ENCODE measurements around the gene LSMEM2. TPM values are rescaled to one million over a fixed set of nuclear protein-coding genes. Genes with fewer than 3 reads are reported as not detected.
A peak's percentile ranks its signal among the peaks of the same experiment; 100 is the strongest.

Gene LSMEM2
- total and polyA plus RNA-seq, 2 of the 8 experiments (the other 6 are each of a cell fraction or from before 2014, with no cell fraction given) = 0.58 to 0.68 TPM

DNA sequence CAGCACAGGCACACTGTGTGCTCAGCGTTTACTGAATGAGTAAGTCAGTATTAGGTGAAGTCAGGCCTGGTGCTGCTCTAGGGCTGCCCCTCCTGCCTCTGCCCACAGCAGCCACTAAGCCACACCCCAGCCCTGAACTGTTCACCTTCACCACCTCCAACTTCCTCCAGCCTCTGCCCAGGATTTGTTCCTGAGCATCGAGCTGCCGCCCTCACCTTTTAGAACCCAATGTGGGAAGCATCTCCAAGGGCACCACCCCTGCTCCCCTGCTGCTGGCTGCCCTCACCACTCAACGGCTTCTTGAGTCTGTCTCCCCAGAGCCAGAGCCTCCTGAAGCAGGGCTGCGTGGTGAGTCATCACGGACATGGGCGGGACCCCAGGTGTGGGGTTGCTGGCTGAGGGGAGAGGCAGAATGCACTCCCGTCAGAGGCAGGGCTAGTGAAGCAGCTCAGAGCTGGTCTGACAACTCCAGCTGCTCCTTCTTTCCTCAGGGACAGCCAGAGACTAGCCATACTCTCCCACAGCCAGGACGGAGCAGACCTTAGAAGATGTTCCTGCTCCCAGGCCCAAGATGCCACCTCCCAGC is 37.9 kb downstream of the LSMEM2 start:
- DNase-seq (ENCODE audit: low read depth in 1 of 2, low spot score in 2 of 2) (no peak), FAIRE-seq (no peak)
- Histone ChIP-seq H3K36me3 (ENCODE audit: control insufficient read depth in 2 of 4, insufficient read depth in 4 of 4, low read length in 3 of 4) (peaks cover 16 to 34% (median 28%) of the 10 kb centered on the region in 4 experiments), H2BK120ac (replicated peaks; ENCODE audit: low read depth, low read length) (no peak overlapping the region), H3K14ac (ENCODE audit: insufficient read length) (no peak overlapping the region), H3K79me1 (ENCODE audit: low read depth, low read length) (peaks cover 20% of the 10 kb centered on the region), H3K9ac (replicated peaks in 1 of 4; ENCODE audit: extremely low read depth in 1 of 4, low read depth in 3 of 4, low read length in 3 of 4) (peak overlapping the region in 1 of 4 experiments; percentile 10; a peak in 1 of 7 replicates), H3K4me3 (ENCODE audit: extremely low read depth in 1 of 4, insufficient read depth in 2 of 4, low read depth in 3 of 4, low read length in 4 of 4) (no peak overlapping the region; a peak in 1 of 8 replicates), H3K4me1 (replicated peaks in 1 of 4; ENCODE audit: control insufficient read depth in 3 of 4, insufficient read depth in 4 of 4, low read length in 3 of 4) (peaks cover 0 to 12% (median 9%) of the 10 kb centered on the region in 4 experiments; a peak in 6 of 7 replicates), H3K56ac (replicated peaks; ENCODE audit: insufficient read length, low read depth, low read length) (no peak overlapping the region), H4K91ac (replicated peaks; ENCODE audit: insufficient read length, low read length) (no peak overlapping the region), H3K27ac (ENCODE audit: low read depth, low read length) (no peak overlapping the region), H3K4me2 (ENCODE audit: insufficient read depth in 1 of 2, low read depth in 2 of 2, low read length in 2 of 2) (no peak overlapping the region; a peak in 1 of 4 replicates), H4K20me1 (replicated peaks in 1 of 2; ENCODE audit: control insufficient read depth in 1 of 2, insufficient read depth in 2 of 2, low read length in 2 of 2) (peaks cover 19 to 35% of the 10 kb centered on the region in 2 experiments), H2AK5ac (ENCODE audit: low read depth, low read length) (no peak overlapping the region), H2BK5ac (ENCODE audit: low read depth, low read length) (0 out of 2 replicates have a peak overlapping the region, but pooled peaks have one; percentile 71), H3K4ac (replicated peaks; ENCODE audit: insufficient read length, low read depth, low read length) (no peak overlapping the region), H3K27me3 (replicated peaks in 1 of 4; ENCODE audit: control insufficient read depth in 3 of 4, extremely low read depth in 1 of 4, insufficient read depth in 3 of 4, low read length in 3 of 4) (no peaks in the 10 kb centered on the region), H3K18ac (ENCODE audit: extremely low read depth, low read length) (no peak overlapping the region), H4K8ac (ENCODE audit: extremely low read depth, insufficient read depth, low read length) (0 out of 2 replicates have a peak overlapping the region, but pooled peaks have one; percentile 54), H3K23ac (ENCODE audit: insufficient read length) (no peak overlapping the region), H3K9me3 (ENCODE audit: insufficient read depth in 2 of 2, low read depth in 1 of 2, low read length in 1 of 2) (peaks cover 0 to 4% of the 10 kb centered on the region in 2 experiments; a peak in 1 of 4 replicates), H3K79me2 (ENCODE audit: control insufficient read depth in 1 of 2, insufficient read depth in 2 of 2, low read length in 2 of 2) (peaks cover 0 to 25% of the 10 kb centered on the region in 2 experiments; a peak in 3 of 4 replicates), H2BK15ac (ENCODE audit: low read length) (no peak overlapping the region), H2BK12ac (ENCODE audit: low read depth, low read length) (no peak overlapping the region), H4K5ac (ENCODE audit: insufficient read length, low read depth, low read length) (no peak overlapping the region), H2BK20ac (ENCODE audit: low read length) (no peak overlapping the region), H3K23me2 (ENCODE audit: low read depth, low read length) (peaks cover 7% of the 10 kb centered on the region), H2AFZ (ENCODE audit: low read length) (no peak overlapping the region)
- CTCF ChIA-PET (ENCODE audit: partially characterized antibody) = interaction anchor here (1.2 to 3.6 kb wide), 2 partner anchors 11 to 14 kb away, joined by 4 to 17 read pairs; partner anchors contain the start of genes HYAL1 and TUSC2
- no peak for TF ChIP-seq SUZ12 (IDR thresholded peaks at IDR 0.05; ENCODE audit: low read length)
- no peak for TF ChIP-seq CBX5 (IDR thresholded peaks at IDR 0.05; ENCODE audit: low read depth, low read length)
- peak; percentile 35; the same call in 1 of the 2 replicates for TF ChIP-seq JUND (IDR thresholded peaks at IDR 0.05; ENCODE audit: low read length)
- POLR2A ChIA-PET (ENCODE audit: partially characterized antibody) = interaction anchor here (6.3 to 12.6 kb wide), 2 partner anchors 13 to 15 kb away, joined by 36 to 149 read pairs; partner anchors contain the start of genes HYAL1, HYAL3, NAA80 and TUSC2
- WGBS, 2 experiments (ENCODE audit: extremely low coverage in 1 of 2, insufficient coverage in 1 of 2, insufficient read length in 1 of 2, insufficient replicate concordance in 2 of 2, low coverage in 1 of 2, low lambda C conversion rate in 2 of 2, missing lambda C conversion rate in 1 of 2) = 91% methylated on average over 9 of the region's 9 CpGs; no CpG with 5 or more reads in 1 of the 2 experiments
